ENCODE results near the gene PIK3AP1. TPM values are rescaled to one million over a fixed set of nuclear protein-coding genes. Genes with fewer than 3 reads are reported as not detected.
"Not testable (repeated sequence)": the region's sequence is repeated elsewhere in the genome, so short reads cannot be mapped to it uniquely, and the experiment has no call there.

The PIK3AP1 gene
- total RNA-seq, 6 experiments from 2014 or later, result 36.2 to 197 (median 141) TPM

DNA sequence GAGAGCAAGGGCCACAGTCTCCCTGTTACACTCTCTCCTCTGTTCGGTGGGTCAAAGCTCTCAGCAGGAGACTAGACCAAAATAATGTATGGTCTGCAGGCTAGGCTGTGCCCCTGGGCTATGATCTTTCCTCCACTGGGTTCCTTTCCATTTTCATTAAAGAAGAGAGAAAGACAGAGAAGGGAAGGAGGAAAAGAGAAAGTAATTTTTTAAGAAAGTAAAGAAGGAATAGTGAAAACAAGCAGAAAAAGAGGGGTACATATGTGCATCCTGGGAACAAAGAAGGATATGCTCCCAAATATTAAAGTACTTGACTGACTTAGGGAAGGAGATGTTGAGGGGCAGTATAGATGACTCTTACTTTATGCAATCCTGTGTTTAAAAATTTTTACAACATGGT, 33.6 kb upstream of the PIK3AP1 start:
- ATAC-seq, result no peak
- Histone ChIP-seq H3K36me3 (no peaks in the 10 kb centered on the region), H3K9me3 (no peaks in the 10 kb centered on the region), H3K27me3 (no peaks in the 10 kb centered on the region), H3K27ac (no peak overlapping the region), H3K4me1 (no peaks in the 10 kb centered on the region), H3K4me3 (no peak overlapping the region)
- TF ChIP-seq, protein P1, sequence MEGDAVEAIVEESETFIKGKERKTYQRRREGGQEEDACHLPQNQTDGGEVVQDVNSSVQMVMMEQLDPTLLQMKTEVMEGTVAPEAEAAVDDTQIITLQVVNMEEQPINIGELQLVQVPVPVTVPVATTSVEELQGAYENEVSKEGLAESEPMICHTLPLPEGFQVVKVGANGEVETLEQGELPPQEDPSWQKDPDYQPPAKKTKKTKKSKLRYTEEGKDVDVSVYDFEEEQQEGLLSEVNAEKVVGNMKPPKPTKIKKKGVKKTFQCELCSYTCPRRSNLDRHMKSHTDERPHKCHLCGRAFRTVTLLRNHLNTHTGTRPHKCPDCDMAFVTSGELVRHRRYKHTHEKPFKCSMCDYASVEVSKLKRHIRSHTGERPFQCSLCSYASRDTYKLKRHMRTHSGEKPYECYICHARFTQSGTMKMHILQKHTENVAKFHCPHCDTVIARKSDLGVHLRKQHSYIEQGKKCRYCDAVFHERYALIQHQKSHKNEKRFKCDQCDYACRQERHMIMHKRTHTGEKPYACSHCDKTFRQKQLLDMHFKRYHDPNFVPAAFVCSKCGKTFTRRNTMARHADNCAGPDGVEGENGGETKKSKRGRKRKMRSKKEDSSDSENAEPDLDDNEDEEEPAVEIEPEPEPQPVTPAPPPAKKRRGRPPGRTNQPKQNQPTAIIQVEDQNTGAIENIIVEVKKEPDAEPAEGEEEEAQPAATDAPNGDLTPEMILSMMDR (IDR thresholded peaks at IDR 0.05), result no peak
- TF ChIP-seq POLR2A (IDR thresholded peaks at IDR 0.05), result no peak
- no peak for DNase-seq
- intact Hi-C loops (cut with DNase I), result no loop called here
- WGBS (ENCODE audit: insufficient coverage, low coverage, low lambda C conversion rate, missing lambda C conversion rate), result 82% methylated on average over 1 of the region's 1 CpG

DNA sequence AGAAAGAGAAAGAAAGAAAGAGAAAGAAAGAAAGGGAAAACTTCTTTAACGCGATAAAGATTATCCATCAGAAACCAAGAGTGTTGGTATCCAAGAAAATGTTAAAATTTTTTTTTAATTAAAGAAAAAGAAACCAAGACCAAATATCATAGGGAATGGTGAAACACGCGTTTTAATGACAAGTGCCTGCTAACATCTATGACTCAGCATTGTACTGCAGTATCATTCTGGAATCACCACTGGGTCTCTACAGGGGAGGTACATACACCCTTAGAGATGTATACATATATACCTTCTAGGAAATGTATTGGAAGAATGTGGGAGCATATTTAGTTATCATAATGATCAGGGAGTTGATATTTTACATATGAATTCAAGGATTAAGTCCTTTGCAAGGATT, 32.1 kb upstream of the PIK3AP1 start:
- Histone ChIP-seq H3K4me3 (no peak overlapping the region), H3K27me3 (no peaks in the 10 kb centered on the region), H3K27ac (no peak overlapping the region), H3K36me3 (no peaks in the 10 kb centered on the region), H3K9me3 (no peaks in the 10 kb centered on the region), H3K4me1 (no peaks in the 10 kb centered on the region)
- no peak for DNase-seq
- ATAC-seq, result no peak
- intact Hi-C loops (cut with DNase I), result no loop called here
- 86% methylated on average over 4 of the region's 4 CpGs for WGBS (ENCODE audit: insufficient coverage, low coverage, low lambda C conversion rate, missing lambda C conversion rate)
- TF ChIP-seq POLR2A (IDR thresholded peaks at IDR 0.05), result no peak
- TF ChIP-seq, protein P1 (IDR thresholded peaks at IDR 0.05), result no peak

DNA sequence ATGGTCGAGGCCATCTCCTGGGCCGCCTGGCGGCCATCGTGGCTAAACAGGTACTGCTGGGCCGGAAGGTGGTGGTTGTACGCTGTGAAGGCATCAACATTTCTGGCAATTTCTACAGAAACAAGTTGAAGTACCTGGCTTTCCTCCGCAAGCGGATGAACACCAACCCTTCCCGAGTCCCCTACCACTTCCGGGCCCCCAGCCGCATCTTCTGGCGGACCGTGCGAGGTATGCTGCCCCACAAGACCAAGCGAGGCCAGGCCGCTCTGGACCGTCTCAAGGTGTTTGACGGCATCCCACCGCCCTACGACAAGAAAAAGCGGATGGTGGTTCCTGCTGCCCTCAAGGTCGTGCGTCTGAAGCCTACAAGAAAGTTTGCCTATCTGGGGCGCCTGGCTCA, 30.0 kb upstream of the PIK3AP1 start:
- H3K27ac ChIP-seq; H3K4me3 ChIP-seq; H3K36me3 ChIP-seq; DNase-seq; H3K9me3 ChIP-seq; ATAC-seq; intact Hi-C loops (cut with DNase I); H3K27me3 ChIP-seq; H3K4me1 ChIP-seq: not testable (repeated sequence)
- no CpG with 5 or more reads among the region's 24 CpGs for WGBS (ENCODE audit: insufficient coverage, low coverage, low lambda C conversion rate, missing lambda C conversion rate)

DNA sequence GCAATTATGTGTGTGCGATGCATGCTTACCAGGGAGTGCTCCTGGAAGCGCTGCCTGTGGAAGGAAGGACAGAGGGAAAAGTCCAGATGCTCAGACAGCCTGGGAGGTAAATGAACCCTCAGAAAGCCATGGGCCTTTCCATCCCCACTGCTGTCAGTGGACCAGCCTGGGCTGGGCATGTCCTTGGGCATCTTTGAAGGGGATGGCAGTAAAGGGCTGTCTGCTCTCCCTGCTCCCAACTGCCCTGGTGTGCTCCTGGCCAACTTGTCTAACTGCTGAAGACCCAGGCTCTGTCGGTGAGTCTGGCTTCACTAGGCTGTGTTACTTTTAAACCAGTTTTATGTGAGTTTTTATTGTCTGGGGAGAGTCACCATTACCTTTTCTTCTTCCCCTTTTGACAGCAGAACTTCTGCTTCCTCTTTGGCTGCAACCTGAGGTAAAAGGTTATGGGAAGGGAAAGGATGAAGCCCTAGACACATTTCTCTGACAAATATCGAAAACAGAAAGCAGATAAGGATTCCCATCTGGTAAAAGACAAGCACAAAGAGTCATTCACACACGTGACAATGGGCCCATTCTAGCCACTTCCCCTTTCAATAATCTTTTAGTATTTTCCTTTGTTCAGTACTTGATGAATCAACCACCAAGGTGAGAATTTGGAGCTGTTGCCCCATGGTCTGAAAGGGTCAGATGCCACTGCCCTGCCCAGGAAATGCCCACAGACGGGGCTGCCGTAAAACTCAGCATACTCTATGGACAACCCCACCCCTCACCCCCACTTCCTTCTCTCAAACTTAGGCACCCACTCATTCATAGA, 27.6 kb upstream of the PIK3AP1 start:
- H3K36me3 ChIP-seq, result no peaks in the 10 kb centered on the region
- TF ChIP-seq POLR2A (IDR thresholded peaks at IDR 0.05), result no peak
- TF ChIP-seq, protein P1 (IDR thresholded peaks at IDR 0.05), result no peak
- no peak overlapping the region for H3K27ac ChIP-seq
- no peaks in the 10 kb centered on the region for H3K9me3 ChIP-seq
- intact Hi-C loops (cut with DNase I), result no loop called here
- H3K4me1 ChIP-seq, result no peaks in the 10 kb centered on the region
- ATAC-seq (peak; percentile 18 to 60 (median 38)), DNase-seq (no peak)
- H3K4me3 ChIP-seq, result no peak overlapping the region
- 18% methylated on average over 5 of the region's 7 CpGs for WGBS (ENCODE audit: insufficient coverage, low coverage, low lambda C conversion rate, missing lambda C conversion rate)
- no peaks in the 10 kb centered on the region for H3K27me3 ChIP-seq

DNA sequence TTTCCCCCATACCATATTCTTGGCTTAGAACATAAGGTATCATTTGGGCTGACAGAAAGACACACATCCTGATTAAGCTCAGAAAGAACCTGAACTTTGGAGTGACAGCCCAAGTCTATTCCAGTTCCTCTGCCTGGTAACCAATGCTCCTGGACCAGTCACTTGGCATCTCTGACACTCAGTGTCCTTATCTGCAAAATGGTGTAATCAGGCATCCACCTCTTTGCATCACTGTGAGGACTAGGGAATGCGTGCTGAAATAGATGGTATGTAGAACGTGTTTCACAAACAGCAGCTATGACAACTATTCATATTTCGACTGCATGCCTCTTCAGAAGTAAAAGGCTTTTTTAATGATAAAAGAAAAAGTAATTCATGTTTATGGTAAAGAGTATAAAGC, 26.2 kb upstream of the PIK3AP1 start:
- 68% methylated on average over 3 of the region's 3 CpGs for WGBS (ENCODE audit: insufficient coverage, low coverage, low lambda C conversion rate, missing lambda C conversion rate)
- no peaks in the 10 kb centered on the region for H3K9me3 ChIP-seq
- TF ChIP-seq, protein P1 (IDR thresholded peaks at IDR 0.05), result no peak
- TF ChIP-seq POLR2A (IDR thresholded peaks at IDR 0.05), result no peak
- no peak for ATAC-seq
- no peaks in the 10 kb centered on the region for H3K4me1 ChIP-seq
- H3K27ac ChIP-seq, result no peak overlapping the region
- intact Hi-C loops (cut with DNase I), result no loop called here
- no peaks in the 10 kb centered on the region for H3K27me3 ChIP-seq
- H3K36me3 ChIP-seq, result no peaks in the 10 kb centered on the region
- H3K4me3 ChIP-seq, result no peak overlapping the region
- no peak for DNase-seq

Measured in right lobe of liver (tissue), 6 donors.